GF-D8 (cell line): ENCODE measurements around the gene CCDC57.

Experiments
- DNase-seq: peaks from one replicate; lab custom pipeline; 2025; lab: John Stamatoyannopoulos, UW

Gene CCDC57

DNA sequence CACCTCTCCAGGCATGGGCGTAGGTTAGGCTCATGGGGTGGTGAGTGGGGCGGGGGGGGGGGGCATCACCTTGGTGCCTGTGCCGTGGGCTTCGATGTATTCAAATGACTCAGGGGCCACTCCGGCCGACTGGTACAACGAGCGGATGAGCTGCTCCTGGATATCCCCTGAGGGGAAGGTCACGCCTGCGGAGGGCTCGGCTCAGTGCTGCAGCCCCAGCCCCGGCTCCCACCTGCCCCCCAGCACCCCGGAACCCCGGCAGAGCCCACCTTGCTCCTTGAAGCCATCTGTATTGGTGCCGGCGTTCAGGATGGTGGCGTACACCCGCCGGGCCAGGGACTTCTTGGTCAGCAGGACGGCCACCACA is 120.0 kb downstream of the CCDC57 start:
- no peak for DNase-seq

DNA sequence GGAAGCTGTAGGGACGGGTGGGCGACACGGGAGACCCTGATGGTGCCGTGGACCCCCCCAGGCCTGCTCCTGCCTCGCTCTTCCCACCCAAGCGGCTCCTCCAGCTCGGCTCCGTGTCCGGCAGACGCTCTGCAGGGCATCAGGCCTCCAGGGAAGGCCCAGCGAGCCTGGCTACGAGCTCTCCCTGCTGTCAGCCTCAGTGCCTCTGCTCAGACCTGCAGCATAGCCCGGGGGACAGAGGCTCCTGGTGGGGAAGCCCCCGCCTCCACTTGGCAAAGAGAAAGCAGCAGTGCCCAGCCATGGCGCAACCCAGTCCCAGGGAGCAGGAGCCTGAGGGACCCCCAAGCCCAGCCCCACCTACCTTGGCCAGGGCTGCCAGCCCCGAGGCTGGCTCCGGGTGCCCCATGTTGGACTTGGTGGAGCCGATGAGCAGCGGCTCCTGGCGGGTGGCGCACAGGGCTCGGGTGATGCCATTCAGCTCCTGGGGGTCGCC is 120.5 kb downstream of the CCDC57 start:
- DNase-seq = no peak

DNA sequence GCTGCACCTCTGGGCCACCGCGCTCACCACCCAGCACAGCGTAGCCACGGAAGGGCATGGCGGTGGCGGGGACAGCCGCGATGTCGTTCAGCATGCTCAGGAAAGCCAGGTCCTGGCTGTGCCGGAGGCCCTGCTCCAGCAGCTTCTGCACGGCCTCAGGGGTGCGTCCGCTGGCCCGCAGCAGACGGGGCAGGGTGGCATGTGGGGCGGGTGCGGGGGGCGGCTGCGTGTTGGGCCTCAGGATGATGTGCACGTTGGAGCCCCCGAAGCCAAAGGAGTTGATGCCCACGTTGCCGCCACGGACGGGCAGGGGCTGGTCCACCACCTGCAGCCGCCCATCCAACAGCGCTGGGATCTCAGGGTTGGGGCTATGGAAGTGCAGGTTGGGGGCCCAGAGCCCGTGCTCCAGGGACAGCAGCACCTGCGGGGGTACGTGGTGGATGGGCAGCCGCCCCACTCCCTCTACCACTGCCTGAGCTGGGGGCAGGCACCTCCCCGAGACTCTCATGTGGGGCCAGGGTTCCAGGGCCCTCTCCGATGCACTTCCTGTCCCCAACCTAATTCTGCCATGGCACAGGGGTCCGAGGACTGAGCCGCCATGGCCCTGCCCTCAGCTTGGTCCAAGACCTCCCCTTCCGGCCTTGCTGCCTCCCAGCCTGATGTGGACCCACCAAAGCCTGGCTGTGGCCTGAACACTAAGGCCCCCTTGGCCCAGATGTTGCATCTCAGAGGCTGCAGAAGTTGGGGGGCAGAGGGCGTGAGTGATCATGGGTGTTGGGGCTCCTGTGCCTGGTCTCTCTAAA is 121.2 kb downstream of the CCDC57 start:
- no peak for DNase-seq

DNA sequence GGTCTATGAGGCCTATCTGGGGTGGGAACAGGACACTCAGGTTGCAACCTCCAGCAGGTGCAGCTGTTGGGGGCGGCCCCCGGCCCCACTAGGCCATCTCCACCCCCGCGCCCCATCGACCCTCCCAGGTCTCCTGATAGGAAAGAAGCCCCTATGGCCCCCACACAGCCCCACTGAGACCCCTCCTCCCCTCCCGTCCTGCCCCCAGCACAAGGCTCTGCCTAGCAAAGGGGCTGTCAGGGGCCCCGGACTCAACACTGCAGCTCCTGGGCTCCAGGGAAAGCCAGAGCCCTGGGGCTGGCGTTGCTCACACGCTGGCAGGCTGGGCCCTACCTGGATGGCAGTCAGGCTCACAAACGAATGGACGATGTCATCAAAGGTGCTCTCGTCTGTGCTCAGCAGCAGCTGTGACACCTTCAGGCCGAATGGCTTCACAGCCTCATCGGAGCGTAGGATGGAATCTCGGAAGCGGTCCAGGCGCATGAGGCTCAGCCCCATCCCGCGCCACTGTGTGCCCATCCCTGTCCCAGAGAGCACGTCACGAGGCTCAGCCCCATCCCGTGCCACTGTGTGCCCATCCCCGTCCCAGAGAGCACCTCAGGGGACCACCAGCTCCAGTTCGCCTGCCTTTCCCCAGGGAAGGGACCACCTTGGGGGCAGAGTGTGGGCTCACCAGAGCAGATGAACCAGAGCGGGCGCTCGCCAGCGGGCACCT is 121.9 kb downstream of the CCDC57 start:
- no peak for DNase-seq

DNA sequence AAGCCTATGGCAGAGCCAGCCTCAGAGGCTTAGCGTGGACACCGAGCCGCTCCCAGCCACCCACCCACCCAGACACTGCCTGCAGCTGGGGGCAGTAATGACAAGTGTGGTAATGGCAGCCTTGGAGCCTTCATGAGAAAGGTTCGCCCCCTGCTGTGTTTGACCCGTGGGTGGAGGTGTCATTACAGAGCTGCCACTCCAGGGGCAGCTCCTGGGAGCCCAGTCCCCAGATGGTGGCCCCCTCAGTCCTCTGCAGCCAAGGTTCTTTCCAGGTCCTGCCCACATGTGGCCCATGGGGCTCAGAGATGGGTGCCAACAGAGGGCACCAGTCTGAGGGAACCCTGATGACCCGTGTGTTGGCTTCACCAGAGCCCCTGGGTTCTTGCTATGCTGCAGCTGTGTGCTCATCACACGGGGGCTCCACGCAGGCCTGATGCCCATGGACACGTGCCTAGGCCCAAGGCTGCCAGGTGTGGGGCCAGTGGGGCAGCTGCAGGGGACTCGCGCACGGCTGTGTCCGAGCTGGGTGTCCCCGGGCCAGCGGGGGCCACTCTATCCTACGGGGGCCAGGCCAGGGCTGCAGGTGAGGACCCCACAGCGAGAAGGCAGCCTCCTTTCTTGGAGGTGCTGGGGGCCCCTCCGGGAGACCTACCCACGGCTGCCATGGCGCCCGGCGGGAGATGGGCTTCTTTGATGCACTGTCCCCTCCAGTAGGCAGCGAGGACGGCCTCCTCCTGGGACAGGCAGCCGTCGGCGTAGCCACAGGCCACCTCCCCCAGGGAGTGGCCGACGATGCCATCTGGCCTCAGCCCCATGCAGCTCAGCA is 122.7 kb downstream of the CCDC57 start:
- DNase-seq = no peak

DNA sequence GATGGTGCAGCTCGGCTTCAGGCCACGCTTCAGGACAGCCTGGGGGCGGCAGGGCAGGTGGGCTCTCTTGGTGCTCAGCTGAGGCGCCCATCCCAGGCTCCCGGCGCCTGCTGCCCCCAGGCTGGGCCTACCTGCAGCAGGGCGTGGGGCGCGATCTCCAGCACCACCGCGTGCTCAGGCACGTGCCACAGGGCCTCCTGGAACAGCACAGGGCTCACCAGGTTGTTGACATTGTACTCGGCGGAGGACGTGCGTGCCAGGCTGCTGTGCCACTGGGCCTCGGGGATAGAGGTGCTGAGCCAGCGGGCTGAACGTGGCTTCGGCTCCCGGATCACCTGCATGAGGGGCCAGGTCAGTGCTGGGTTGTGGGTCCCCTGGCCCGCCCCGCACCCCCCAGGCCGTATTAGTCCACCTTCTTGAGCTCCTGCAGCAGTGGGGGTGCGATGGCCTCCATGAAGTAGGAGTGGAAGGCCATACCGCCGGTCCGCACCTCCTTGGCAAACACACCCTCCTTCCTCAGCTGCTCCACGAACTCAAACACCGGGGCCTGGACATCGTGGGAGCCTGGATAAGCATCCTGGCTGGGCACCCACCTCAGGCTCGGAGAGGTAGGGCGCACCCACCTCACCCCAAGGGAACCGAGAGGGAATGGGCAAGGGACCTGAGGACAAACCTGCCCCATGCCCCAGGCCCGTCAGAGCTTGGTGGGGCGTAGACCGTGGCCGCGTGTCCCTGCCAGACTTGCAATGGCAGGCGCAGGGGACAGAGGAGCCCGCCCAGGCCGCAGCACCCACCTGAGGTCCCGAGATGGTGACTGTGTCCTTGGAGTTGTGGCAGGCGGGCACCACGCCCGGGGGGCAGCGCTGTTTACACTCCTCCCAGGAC is 123.6 kb downstream of the CCDC57 start:
- DNase-seq = no peak

DNA sequence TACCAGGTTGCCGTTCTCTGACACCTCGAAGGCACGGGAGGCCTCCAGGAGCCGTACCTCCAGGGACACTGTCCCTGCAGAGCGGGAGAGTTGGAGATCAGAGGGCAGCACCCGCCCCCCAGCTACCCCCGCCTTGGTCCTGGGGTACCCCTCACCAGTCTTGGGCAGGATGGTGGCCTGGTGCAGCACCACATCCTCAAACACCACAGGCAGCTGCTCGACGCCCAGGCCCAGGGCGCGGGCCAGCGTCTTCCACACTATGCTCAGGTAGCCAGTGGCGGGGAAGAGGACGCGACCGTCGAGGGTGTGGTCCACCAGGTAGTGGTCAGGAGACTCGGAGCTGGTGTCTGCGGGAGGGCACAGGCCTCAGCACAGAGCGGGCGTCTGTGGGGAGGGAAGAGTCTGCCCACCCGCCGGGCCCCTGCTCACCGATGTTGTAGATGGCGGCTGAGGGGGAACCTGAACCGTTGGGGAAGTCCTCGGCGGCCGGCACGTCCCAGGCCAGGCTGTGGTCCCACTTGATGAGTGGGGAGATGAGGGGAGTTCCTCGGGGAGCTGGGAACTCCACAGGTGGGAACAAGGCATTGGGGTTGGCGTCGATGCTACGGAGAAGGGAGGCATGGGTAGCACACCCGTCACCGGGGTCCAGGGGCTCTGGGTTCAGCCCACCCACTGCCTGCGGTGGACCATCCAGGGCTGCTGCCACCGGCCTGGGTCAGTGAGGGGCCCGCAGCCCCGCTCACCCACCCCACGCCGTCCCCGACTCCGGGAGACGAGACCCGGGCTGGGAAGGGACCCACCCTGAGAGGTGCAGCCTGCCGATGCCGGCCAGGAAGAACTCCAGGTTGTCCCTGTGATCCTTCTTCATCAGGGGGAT is 124.4 kb downstream of the CCDC57 start:
- no peak for DNase-seq

DNA sequence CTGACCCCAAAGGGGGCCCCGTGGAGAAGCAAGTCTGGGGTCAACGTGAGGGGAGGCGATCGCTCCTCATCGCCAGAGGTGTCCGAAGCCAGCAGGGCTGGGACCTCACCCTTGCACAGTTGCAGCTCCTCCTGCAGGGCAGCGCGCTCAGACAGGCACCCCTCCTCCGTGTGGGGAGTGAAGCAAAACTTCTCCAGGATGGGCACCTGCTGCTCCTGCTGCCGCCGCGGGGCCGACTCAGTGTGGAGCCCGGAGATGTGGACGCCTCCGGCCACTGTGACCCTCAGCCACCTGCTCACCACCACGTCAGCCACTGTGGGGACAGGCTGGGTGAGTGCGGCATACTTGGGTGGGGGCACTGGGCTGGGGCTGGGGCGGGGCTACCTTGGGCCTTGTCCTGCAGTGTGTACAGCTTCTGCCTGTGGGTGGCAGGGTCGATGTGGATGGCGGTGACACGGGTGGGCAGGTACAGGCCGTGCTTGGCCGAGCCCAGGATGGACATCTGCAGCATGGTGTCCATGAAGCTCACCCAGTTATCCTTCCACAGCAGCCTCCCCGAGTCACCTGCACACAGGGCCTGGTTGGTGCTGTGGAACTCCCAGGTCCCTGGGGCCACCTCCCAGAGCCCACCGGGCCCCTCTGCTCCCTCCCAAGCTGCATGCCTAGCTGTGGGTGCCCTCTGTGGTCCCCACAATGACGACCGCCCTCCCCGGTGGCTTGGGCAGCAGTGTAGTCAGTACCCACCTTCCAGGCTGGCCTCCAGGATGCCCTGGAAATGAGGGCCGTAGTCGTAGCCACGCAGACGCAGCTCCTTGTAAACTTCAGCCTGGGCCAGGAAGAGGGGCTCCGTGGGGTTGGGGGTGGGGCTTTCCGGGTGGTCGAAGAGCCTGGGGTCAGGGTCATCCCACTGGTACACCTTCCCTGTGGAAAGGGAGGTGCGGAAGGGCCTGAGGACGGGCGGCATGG is 125.4 kb downstream of the CCDC57 start:
- DNase-seq = no peak

DNA sequence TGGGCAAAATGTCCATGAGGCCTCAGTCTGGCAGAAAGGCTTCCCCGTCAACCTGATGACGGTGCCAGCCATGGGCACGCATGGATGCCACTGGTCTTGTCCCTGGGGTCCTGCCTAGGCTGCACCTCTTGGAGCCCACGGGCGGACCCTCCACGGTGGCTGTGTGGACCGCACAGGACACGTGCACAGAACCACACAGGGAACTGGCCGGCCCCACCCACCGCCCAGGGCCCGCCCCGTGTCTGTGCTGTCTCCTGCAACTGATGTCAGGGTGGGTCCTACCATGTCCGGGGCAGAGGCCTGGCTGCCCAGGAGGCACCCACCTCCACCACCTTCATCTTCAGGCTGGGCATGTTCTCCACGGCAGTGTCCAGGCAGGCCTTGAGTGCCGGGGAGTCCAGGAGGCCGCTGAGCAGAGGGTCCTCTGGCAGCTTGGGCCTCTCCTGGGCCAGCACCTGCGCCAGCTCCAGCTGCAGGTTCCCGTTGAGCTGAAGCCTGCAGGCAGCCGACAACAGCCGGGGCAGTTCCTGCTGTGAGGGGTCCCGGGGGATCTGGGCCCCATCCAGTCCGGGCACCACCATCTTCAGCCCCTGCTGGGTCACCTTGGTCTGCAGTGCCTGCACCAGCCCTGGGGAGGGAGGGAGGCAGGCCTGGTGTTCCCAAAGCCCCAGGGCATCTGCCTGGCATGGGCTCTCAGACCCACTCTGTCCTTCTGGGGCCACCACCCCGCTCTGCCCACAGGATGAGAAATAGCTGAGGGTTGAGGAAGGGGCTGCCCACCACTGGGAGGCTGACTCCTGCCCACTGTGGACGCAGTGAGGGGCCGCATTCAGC is 126.5 kb downstream of the CCDC57 start:
- DNase-seq = no peak

DNA sequence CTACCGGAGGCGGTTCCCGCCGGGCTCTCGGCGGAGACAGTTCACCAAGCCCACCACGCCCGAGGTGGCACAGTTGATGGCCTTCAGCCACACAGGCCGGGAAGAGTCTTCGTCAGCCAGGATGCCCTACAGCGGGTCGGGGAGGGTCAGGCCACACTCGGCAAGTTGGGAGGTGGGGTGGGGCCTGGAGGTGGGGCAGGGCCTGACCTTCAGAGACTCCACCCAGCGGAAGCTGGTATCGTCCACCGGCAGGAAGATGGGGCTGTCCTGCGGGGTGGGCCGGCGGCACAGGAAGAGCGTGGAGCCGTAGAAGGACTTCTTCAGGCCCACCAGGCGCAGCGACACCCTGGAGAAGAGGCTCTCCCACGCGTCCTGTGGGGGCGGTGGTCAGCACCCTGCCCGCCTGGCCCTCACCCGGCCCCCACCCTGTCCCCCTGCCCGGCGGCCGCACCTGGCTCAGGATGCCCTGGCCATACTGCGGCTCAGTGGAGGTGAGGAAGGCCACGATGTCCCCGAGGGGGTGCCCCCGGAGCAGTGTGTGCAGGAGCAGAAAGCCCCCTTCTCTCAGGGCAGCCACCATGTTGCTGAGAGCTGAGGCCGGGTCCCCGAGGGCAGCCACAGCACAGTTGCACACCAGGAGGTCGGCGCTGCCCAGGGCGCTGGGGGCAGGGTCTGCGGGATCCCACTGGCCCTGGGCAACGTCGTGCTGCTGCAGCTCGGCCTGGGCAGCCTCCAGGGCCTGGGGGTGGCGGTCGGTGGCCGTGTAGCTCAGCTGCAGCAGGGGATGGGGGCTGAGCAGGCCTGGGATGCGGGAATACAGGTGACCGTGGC is 127.4 kb downstream of the CCDC57 start:
- DNase-seq = no peak

DNA sequence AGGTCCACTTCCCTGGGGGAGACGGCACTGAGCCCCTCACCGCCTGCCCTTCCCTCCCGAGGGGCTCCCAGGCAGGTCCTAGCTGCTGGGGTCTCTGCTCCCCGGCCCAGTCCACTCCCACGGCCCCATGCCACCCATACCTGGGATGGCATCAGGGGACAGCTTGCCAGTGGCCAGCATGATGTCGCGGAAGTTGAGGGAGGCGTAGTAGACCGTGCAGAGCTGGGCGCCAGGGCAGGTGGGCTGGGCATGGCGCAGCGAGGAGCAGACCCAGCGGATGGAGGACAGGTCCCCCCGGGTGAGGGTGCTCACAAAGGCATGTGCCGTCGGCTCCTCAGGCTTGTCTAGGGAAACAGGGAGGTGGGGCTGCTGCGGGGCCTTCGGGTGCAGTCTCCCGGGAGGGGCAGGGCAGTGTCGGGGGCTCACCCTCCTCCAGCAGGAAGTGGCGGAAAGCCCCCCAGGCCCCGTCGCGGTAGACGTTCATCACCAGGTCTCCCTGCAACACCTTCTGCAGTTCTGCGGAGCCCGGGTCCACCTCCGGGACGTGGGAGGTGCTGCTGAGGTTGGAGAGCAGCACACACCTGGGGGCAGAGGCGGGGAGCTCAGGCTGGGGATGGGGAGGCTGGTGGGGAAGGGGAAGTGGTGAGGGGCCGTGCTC is 128.1 kb downstream of the CCDC57 start:
- DNase-seq = no peak

DNA sequence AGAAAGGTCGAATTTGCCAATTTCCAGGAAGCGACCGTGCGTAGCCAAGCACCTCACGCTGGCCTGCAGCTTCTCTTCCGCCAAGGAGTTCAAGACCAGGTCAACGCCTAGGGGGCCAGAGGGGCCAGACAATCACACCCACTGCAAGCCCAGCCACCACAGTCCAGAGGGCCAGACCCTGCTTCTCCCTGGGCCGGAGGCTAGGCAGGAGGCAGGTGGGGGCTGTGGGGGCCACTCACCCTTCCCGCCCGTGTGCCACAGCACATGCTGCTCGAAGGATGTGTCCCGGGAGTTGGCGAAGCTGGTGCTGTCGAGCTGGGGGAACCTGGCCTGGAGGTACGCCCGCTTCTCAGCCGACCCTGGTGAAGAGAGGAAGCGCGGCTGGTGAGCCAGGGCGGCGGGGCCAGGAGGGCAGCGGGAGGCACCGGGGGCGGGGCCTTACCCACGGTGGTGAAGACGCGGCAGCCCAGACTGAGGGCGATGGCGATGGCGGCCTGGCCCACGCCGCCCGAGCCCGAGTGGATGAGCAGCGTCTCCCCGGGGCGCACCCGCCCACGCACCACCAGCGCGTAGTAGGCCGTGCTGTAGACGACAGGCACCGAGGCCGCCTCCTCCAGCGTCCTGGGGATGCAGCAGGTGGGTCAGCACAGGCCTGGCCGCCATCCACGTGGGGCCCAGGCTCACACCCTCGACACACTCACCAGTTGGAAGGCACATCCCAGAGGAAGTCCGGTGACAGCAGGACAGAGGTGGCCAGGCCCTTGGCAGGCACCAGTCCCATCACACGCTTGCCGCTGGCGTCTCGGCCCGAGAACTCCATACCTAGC is 128.9 kb downstream of the CCDC57 start:
- no peak for DNase-seq

DNA sequence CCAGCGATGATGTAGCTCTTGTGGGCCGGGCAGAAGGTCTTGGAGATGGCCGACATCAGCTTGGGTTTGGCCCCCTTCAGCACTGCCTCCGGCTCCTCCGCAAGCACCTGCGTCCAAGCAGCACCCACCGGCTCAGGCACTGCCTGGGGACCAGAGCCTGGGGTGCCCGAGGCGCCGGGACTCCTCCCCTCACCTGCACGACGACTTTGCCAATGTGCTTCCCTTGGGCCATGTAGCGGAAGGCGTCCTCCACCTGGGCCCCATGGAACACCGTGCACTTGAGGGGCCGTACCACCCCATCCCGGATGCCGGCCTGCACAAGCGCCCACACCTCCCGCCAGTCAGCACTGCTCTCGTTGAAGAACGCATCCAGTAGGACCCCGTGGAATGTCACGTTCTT is 129.6 kb downstream of the CCDC57 start:
- DNase-seq = no peak

DNA sequence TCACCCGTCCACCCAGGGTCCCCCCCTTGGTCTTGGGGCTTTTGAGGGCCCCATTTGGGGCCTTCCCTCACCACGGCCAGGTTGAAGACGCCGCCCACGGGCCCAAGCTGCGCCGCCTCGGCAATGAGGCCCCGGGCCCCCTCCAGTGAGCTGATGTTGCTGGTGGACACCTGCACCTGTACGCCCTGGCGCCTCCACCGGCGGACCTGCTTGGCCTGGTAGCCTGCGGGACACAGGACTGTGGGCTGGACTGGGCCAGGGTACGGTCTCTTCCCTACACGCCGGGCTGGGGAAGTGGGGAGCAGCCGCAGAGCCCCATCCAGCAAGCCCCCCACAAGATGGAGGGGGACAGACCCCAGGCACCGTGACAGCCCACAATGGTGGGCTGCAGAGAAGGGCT is 130.2 kb downstream of the CCDC57 start:
- no peak for DNase-seq

DNA sequence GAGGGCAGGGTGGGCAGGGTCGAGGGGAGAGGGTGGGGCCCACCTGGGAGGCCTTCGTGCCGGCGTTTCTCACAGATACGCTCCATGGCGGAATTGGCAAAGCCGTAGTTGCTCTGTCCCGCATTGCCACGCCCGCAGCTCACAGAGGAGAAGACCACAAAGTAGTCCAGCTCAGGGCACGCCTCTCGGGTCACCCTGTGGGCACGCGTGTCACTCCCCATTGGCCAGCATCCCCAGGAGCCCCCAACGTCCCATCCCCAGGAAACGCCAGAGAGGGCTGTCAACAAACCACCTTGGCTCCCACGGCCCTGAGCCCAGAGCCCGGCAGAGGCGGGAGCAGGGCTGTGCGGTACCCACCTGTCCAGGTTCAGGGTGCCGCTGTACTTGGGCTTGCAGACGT is 130.7 kb downstream of the CCDC57 start:
- no peak for DNase-seq

DNA sequence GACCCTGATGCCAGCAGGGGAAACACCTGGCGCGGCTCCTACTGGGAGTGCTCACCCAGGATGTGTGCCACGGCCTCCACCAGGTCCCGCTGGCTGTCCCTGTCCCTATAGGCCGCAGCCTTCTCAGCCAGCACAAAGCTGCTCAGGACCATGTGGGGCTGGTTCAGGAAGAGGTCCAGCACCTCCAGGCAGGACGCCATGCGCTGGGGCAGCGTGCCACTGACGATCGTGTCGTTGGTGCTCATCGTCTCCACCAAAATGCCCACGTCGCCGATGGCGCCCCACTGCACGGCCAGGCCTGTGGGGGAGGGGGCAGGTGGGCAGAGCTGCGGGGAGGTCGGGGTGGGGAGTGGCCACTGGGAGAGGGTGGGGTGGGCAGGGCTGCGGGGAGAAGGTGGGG is 131.1 kb downstream of the CCDC57 start:
- DNase-seq = no peak
